Stimulated activated CD8-positive, alpha-beta memory T cell treated with anti-CD3 and anti-CD28 coated beads, Interleukin-4, amount 100 ng/mL, for 4 hours (primary cell): ENCODE results near the gene BMPR1B.

ENCODE experiments used
- DNase-seq, 2 donors: peaks; one replicate each; pipeline ENCODE4 v3.0.0-alpha.2; 2020; ENCODE audit warnings: low read depth in 2 of 2, low spot score in 1 of 2

The BMPR1B gene

DNA sequence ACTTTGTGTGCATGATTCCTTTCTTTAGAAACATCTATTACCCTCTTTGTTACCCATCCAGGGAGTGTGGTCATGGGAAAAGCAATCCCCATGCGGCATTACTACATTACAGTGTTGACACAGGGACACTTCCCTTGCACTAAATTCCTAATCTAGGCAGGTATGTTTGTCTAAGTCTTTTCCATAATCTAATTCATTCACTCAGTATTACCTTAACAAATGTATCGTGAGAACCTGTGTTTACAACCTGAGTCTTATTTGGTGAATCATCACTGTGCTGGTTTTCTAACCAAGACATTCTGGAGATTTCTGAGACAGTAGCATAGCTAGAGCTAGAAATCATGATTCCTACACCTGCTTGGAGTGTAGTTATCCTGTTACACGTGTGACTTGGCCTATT, 326.8 kb downstream of the BMPR1B start:
- no peak for DNase-seq

DNA sequence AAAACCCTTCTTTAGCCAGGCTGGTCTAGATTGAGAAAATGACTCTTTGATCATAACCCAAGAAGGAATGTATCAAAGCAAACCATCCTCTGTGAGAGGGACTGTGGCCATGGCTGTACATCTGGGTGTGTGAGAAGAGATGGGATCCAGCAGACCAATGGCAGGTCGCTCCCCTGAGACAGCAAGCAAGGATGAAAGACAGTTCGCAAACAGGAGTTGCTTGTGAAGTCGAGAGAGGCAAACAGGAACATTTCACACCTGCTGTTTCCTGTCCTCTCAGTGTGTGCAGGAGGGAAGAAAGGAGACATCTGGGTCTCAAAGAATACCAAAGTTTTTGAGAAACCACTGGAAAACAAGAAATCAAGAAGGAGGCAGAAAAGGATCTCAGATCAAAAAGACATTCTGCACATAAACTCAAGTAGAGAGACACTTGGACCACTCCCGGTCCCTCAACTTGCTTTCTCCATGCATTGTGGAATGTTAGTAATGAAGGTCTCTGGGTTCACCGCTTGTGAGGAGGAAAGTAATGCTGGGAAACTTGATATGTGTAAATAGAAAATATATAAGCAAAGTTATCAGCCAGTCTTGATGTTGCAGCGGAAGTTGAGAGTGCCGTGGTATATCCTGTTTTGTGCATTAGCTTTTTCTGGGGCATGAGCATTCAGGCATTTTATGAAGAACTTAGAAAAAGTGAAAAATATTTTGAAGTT, 327.5 kb downstream of the BMPR1B start:
- DNase-seq, result no peak

DNA sequence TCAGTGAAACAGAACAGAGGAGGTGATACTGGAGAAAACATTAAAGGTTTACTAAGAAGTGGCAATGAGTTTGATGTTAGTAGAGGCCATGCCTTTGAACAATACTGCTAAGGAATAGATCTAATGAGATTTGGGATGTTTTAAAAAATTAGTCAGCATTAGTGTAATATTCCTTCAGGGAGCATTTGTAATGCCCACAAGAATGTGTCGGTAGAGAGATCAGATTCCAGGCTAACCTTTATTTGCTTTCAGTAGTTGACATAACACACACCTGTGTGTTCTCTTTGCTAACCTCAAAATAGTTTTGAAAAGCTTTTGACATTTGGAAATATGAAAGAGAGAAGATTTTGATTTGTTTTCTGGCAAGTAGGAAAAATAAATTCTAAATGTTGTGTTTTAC, 328.8 kb downstream of the BMPR1B start:
- no peak for DNase-seq

DNA sequence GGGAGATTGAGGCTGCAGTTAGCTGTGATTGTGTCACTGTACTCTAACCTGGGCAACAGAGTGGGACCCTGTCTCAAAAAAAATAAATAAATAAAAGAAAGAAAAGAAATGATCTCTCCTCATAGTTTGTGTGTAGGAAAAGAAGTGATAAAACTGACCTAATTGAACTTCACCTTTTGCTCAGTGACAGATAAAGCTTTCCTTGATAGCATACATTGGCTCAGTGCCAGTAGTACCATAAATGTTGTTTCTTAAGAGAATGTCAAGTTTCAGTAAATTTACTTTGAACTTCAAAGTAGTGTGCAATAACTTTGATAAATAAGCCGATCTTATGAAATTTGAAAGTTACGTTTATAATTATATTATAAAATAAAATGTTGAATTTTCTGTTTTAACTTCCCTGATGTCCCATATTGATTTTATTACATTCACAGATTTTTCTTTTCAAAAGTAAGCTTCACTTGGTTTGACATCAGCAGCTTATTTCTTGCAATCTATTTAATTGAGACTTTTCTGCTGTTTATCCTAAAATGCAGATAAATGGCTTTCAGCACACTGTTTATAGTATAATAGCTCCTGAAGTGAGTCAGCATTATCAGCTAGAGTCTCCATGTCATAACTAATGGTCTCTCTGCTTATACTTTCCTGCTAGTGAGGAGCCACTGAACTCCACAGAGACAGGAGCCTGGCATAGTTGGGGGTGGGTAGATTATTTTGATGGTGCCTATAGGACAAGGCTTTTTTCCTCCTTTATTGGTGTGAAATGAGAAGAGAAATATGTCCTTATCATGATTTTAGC, 330.1 kb downstream of the BMPR1B start:
- no peak for DNase-seq

DNA sequence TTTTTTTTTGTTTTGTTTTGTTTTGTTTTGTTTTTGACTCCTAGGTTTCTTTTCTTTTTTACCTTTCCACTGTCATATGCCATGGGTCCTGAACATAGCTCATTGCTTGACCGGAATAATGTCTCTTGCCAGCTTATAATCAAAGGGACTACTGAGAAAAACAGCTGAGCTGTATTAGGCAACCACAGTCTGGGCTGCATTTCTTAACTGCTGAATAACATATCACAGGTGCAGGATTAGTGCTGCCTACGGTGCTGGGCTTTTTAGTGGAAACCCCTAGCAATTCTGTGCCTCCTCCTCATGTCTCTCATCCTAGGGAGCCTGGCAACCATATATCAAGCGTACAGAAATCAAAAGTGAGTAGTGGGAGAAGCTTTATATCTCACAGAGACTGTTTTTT, 333.5 kb downstream of the BMPR1B start:
- no peak for DNase-seq

DNA sequence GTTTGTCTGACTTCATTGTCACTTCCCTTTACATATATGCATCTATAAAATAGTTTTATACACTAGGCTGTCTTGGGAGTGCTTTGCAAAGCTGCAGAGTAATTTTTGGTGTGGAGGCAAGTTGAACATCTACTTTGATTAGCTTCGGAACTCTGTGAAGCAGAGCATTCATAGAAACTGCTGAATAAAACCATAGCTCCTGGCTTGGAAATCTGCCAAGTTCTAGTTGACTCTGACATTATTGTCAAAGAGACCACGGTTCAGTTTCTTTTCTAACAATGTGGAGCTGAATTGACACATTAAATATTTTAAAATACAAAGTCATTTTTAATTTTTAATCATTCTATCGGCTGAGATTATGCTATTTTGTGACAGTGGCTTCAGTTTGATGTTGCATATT, 335.0 kb downstream of the BMPR1B start:
- DNase-seq, result no peak

DNA sequence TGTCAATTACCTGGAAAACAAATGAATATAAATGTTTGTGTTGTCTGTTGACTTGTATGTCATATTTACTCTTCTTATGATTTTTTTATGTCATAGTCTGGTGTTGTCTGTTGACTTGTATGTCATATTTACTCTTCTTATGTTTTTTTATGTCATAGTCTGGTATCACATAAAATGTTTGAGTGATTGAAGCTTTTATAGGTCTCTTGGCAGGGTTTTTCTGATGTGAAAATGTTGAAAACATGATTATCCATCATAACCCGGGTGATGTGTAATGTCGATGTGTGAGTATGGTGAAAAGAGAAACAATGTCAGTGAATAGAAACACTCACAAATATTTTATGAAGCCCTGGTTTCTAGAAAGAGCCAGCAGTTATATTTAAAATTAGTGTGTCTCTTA, 335.7 kb downstream of the BMPR1B start:
- no peak for DNase-seq

DNA sequence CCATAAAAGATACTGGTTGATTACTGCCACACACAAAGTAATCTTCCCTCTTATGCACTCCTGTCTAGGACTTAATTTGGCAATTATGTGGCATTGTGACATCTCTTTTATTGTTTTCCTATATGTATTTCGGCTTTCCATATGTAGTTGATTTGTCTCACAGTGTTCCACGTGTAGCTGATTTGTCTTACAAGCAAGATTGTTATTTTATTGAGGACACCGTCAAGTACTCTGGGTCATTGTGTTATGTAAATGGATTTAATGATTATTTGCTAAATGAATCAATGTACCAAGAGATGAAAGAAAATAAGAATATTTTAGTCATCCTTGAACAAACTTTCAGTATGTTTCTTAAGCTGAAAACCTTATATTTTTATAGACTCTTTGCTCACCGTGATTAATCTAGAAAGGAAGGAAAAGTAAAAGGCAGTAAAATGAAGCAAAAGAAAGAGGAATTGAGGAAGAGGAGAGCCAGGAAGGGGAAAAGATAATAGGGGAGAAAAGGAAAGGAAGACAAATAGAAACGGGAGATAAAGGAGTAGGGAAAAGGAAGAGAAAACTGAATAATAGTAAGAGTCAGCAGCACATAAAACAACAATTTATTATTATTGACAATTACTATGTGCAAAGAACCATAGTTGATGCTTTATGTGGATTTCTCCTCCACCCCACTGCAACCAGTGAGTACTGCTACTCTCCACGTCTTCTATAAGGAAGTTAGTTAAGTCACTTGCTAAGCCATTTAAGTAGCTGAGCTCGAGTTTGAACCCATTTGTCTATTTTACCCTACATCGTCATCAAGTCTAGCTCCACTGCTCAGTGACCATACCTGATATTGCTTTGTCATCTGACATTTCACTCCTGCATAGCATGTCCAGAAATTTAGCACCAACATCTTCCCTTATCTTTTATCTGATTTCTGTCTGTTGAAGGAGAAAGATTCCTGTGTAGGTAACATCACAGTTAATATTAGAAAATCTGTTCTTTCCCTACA, 336.5 kb downstream of the BMPR1B start:
- no peak for DNase-seq

DNA sequence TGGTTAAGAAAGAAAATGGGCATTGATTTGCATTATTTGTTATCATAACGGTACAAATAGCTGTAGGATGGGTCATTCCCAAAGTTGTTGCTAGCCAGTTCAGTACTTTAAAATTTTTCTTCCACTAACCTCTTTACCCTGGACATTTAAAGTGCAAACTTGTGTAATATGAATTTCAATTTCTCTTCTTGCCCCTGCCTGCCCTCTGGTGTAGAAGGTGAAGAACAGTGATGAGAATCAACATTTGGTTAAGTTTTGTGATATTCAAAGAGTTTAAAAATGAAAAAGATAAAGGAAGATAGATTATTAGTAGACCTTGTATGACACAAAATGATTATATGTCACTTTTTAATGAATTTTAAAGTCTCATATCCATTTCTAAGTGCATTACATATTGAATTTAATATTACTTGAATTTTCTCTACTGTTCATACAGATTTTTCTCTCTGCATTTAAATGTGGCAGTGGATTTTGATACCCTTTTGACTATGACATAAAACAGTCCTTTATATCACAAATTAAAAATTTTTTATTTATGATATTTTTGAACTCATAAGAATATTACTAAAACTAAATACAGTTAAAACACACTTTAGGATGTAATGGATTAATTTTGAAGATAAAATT, 337.7 kb downstream of the BMPR1B start:
- no peak for DNase-seq

DNA sequence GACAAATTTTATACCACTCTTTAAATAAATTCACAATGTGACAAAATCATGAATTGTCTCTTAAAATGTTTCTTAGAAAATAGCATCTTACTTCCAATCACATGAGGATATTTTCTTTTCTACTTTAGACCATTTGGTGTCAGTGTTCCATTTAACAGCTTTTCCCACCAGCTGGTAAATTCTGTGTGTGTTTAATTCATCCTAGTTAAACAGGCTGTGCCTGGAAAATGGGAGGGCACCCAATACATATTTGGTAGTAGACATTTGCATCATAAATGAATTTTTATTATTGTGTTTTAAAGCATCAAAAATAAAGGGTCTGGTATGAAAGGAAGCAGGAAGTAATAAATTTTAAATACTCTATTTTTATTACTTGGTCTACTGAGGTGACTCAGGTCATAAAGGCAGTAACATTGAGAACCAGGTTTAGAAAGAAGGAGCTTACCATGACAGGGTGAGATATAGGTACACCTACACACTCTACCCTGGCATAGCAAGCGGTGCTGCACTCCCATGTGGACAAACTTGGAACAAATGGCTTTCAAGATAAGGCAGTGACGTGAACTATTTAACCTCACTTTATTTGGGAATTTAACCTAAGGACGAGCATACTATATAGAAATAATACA, 344.5 kb downstream of the BMPR1B start:
- no peak for DNase-seq

DNA sequence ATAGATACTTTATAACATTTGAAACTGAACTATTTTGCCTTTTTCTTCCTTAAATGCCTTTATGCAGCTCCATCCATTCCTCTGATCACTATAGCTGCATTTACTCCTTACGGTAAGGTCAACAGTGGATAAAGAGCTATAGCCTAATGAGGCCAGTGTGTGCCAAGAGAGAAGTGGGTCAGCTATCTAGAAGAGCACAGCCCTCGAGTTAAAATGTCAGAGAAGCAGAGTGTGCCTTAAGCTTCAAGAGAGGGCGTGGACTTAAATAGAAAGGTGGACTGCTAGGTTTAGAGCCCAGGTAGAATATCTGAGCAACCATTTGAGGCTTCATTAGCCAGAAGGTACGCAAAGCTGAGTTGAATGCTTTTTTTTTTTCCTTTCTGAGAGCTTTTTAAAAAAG, 347.4 kb downstream of the BMPR1B start:
- DNase-seq, result no peak

DNA sequence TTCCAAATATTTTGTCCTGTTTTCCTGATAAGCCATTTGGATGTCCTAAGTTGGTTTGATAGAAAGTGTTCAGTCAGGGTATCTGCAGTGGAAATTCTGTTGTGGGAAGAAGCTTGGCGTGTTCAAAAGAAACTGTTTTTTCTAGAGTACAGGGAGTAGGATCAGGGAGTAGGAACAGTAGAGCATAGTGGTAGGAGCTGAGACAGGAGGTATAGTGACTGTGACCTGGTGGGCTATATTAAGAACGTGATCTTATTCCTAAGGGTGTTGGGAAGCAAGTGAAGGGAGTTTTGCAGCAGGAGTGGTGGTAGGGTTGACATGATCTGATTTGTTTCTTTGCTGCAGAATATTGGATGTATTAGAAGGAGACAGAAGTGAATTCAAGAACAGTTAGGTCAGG, 348.2 kb downstream of the BMPR1B start:
- no peak for DNase-seq

DNA sequence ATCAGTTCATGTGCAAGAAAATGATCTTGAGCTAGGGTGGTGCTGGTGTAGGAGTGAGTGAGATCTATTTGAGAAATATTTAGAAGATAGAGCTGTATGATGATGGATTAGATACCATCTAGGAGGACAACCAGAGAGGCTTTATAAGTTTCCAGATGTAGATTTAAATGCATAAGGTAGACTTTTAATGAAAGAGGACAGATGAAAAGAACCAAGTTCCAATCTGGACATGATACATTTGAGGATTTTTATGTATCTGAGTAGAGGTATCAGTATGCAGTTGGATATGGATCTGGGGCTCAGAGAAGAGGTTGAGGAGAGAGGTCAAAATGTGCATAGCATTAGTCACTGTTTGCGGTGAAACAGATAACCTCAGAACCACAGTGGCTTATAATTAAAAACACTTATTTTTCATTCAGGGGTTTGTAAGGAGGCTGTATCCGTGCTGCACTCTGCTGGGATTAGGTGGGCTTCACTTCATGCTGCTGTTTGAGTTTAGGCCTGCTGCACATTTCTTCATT, 348.7 kb downstream of the BMPR1B start:
- no peak for DNase-seq

DNA sequence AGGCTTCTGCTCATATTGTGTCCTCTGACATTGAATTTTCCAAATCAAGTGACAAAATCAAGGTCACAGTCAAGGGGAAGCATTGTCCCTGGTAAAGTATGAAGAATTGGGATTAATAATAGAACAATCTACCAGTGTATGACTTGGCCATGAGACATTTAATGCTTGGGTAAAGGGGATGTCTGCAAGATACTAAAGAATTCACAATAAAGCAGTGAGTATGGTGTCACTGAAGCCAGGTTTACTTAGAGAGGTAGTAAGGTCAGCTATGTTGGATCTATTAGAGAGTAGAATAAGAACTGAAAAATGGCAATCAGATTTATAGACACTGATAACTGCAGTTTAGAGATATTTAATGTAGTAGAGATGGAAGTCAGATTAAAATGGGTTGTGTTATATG, 349.2 kb downstream of the BMPR1B start:
- DNase-seq, result no peak

DNA sequence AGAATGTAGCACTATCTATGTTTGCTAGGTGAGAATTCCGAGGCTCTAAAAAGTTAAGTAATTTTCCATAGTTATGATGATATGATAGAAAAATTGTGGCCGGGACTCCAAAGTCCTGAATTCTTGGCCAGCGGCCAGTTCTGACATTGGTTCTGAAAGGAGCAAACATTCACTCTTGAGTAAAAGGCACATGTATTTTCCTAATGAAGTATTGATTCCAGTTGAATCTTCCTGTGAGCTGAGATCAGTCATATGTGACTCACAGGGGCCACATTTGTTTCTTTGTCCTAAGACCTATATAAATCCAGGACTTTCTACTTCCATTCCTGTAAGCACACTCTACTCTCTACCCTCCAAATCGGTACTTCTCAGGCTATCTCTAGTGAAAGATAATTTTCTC, 349.9 kb downstream of the BMPR1B start:
- no peak for DNase-seq

DNA sequence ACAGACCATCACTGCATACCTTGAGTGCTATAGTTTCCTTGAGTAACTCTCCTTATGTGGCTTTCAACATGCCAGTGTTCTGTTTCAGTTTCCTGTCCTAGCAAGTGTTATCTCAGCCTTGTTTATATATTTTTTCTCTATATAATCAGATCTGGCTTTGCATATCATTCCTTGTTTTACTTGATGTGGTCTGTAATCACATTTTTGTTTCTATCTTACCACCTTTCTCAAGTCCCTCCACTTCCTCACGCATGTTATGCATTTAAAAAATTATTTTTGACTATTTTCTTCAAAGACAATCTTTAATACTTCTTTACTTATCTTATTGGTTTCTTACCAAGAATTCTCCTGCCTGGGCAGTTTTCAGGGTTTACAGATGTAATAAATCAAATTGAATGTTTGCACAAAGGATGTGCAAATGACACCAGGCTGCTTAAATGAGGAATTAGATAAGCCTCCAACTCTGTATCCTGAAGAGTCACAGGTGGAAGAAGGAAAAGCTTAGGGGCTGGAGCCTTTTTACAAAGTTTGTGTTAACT, 351.2 kb downstream of the BMPR1B start:
- DNase-seq, result no peak

DNA sequence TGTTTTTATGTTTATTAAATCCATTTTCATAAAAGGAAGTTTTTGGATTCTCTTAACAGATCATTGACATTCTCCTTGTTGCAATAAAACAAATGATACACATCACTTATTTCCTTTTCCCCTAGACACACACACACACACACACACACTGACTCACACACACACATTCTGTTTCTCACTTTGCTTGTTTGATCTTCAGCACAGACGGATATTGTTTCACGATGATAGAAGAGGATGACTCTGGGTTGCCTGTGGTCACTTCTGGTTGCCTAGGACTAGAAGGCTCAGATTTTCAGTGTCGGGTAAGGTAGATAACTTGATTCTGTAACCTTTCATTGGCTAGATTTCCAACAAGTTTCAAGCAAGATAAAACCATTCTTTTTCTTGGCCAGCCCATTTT, 356.8 kb downstream of the BMPR1B start:
- DNase-seq, result no peak

DNA sequence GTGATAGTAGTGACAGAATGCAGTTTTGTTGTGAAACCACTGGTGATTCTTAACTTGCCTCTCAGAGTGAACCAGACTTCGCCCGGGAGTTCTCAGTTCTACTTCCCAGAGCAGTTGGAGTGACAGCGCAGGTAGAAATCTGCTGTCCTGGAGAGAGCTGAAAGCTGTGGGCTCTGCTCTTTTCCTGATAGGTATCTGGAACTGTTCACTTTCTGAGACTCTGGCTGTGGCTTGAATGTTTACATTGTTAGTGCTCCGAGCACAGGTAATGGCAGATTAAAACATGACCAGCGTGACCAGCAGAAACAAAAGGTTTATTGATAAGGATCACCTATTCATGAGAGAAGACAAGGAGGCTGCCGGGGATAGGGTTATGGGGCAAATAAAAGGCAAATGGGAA, 360.7 kb downstream of the BMPR1B start:
- DNase-seq, result no peak

DNA sequence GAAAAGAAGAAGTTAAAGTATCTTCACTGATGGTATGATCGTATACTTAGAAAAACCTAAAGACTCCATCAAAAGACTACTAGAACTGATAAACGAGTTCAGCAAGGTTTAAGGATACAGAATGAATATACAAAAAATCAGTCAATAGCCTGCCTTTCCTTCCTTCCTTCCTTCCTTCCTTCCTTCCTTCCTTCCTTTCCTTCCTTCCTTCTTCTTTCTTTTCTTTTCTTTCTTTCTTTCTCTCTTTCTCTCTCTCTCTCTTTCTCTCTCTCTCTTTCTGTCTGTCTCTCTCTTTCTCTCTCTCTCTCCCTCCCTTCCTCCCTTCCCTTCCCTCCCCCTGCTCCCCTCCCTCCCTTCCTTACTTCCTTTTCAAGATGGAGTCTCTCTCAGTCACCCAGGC, 362.7 kb downstream of the BMPR1B start:
- DNase-seq, result no peak

DNA sequence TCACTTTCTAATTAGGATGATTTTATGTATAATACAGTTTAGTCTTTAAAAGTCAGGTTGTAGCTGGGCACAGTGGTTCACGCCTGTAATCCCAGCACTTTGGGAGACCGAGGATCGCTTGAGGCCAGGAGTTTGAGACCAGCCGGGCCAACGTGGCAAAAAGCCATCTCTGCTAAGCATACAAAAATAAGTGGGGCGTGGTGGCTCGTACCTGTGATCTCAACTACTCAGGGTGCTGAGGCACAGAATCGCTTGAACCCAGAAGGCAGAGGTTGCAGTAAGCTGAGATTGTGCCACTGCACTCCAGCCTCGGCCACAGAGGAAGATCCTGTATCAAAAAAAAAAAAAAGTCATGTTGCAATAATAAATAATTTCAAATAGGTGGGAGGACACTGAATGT, 364.2 kb downstream of the BMPR1B start:
- no peak for DNase-seq
